ENCODE results near the gene GORASP2.
A peak's percentile ranks its signal among the peaks of the same experiment; 100 is the strongest.

GORASP2 gene

DNA sequence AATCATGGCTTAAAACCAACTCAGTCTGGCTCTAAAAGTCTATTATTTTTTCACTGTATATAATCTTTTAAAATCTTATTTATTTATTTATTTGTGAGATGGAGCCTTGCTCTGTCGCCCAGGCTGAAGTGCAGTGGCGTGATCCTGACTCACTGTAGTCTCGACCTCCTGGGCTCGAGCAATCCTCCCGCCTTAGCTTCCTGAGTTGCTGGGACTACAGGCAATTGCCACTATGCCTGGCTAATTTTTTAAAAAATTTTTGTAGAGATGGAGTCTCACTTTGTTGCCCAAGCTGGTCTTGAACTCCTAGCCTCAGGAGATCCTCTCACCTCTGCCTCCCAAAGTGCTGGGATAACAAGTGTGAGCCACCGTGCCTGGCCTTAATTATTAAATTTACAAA is 14.5 kb downstream of the GORASP2 start:
- DNase-seq (ENCODE audit: insufficient read length) (no peak), FAIRE-seq (no peak)
- TF ChIP-seq TAF1 (IDR thresholded peaks at IDR 0.05; ENCODE audit: borderline replicate concordance, low read depth, low read length) (no peak), POLR2AphosphoS5 (IDR thresholded peaks at IDR 0.05; ENCODE audit: low read depth, low read length) (no peak), POLR2A (IDR thresholded peaks at IDR 0.05; ENCODE audit: low read depth, low read length) (no peak)

- no peak for FAIRE-seq
- DNase-seq (ENCODE audit: insufficient read length): no peak
- TF ChIP-seq POLR2A (IDR thresholded peaks at IDR 0.05; ENCODE audit: low read depth, low read length): no peak
- no peak for TF ChIP-seq TAF1 (IDR thresholded peaks at IDR 0.05; ENCODE audit: borderline replicate concordance, low read depth, low read length)
- no peak for TF ChIP-seq POLR2AphosphoS5 (IDR thresholded peaks at IDR 0.05; ENCODE audit: low read depth, low read length)
Observed at GRCh38 chr2:170944545-170944944, 15.5 kb downstream of the GORASP2 start.

DNA sequence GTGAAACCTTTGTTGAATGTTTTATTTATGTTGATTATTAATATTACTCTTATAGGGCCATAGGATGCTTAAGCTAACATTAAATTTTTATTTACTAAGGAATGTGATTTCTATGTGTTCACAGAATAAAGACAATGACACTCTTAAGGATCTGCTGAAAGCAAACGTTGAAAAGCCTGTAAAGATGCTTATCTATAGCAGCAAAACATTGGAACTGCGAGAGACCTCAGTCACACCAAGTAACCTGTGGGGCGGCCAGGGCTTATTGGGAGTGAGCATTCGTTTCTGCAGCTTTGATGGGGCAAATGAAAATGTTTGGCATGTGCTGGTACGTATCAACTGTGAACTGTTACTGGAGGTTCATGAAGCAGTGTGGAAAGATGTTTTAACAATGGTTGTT is 20.4 kb downstream of the GORASP2 start:
- FAIRE-seq (no peak), DNase-seq (ENCODE audit: insufficient read length) (no peak)
- TF ChIP-seq TAF1 (IDR thresholded peaks at IDR 0.05; ENCODE audit: borderline replicate concordance, low read depth, low read length): no peak
- no peak for TF ChIP-seq POLR2AphosphoS5 (IDR thresholded peaks at IDR 0.05; ENCODE audit: low read depth, low read length)
- no peak for TF ChIP-seq POLR2A (IDR thresholded peaks at IDR 0.05; ENCODE audit: low read depth, low read length)

DNA sequence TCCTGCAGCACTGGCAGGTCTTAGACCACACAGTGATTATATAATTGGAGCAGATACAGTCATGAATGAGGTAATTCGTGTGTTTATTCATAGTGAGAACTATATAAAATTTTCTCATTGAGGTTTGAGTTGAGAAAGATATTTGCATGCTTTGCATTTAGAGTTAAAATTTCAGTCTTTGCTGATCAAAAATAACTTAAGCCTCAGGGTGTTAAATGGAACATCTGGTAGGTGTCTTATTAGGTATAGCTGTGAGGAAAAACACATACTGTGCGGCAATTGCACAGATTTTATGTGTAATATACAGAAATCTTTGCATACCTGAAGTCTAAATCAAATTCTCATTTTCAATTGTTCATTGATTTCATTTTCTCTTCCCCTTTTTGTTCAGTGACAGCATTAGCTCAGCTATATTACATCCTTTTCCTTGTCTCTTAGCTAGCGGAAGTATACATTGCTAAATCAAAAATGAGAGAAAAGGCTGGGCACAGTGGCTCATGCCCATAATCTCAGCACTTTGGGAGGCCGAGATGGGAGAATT is 21.2 kb downstream of the GORASP2 start:
- DNase-seq (ENCODE audit: insufficient read length): no peak
- TF ChIP-seq POLR2AphosphoS5 (IDR thresholded peaks at IDR 0.05; ENCODE audit: low read depth, low read length) (no peak), TAF1 (IDR thresholded peaks at IDR 0.05; ENCODE audit: borderline replicate concordance, low read depth, low read length) (no peak), POLR2A (IDR thresholded peaks at IDR 0.05; ENCODE audit: low read depth, low read length) (no peak)
- no peak for FAIRE-seq

DNA sequence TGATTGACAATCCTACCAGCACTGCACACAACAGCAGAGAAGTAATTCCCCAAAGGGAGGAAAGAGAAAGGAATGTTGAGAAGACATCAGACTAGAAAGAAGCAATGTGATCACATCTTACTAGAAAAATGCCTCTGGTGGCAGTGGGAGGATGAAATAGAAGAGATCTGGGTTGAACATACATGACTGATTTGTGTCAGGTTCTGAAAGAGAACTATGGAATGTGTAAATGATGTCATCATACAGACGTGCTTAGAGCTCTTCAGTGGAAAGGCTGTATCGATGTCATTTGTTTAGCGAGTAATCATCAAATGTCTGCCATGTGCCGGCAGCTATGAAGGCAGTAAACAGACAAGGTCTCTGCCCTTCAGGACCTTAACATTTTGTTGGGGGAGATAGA is 24.9 kb downstream of the GORASP2 start:
- DNase-seq (ENCODE audit: insufficient read length): no peak
- FAIRE-seq: no peak

GRCh38 chr2:170963386-170963785 is 34.3 kb downstream of the GORASP2 start:
- FAIRE-seq (no peak), DNase-seq (ENCODE audit: insufficient read length) (no peak)
- TF ChIP-seq POLR2AphosphoS5 (IDR thresholded peaks at IDR 0.05; ENCODE audit: low read depth, low read length) (no peak), POLR2A (IDR thresholded peaks at IDR 0.05; ENCODE audit: low read depth, low read length) (no peak), TAF1 (IDR thresholded peaks at IDR 0.05; ENCODE audit: borderline replicate concordance, low read depth, low read length) (no peak)

More for the DNA sequence above, 24.9 kb downstream of the GORASP2 start:
- TF ChIP-seq POLR2AphosphoS5 (IDR thresholded peaks at IDR 0.05; ENCODE audit: low read depth, low read length) (no peak), TAF1 (IDR thresholded peaks at IDR 0.05; ENCODE audit: borderline replicate concordance, low read depth, low read length) (no peak), POLR2A (IDR thresholded peaks at IDR 0.05; ENCODE audit: low read depth, low read length) (no peak)

DNA sequence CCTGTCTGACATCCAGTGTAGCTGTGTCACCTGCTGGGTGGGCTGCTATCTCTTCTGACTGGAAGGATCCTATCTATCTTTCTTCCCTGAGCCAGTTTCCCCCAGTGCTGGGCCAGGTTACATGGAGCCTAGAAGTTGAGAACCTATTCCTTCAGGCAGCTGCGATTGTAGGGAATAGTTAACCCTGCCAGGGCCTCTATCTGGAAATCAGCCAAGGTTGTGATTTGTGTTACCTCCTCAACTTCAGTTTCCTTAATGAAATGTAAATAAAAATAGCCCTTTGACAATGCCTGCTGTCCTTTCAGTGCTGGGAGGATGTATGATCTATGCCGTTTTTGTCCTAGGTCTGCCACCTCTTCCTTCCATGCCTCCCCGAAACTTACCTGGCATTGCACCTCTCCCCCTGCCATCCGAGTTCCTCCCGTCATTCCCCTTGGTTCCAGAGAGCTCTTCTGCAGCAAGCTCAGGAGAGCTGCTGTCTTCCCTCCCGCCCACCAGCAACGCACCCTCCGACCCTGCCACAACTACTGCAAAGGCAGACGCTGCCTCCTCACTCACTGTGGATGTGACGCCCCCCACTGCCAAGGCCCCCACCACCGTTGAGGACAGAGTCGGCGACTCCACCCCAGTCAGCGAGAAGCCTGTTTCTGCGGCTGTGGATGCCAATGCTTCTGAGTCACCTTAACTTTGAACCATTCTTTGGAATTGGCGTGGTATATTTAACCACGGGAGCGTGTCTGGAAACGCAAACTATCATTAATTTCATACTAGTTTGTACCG is 36.6 kb downstream of the GORASP2 start:
- no peak for TF ChIP-seq TAF1 (IDR thresholded peaks at IDR 0.05; ENCODE audit: borderline replicate concordance, low read depth, low read length)
- no peak for TF ChIP-seq POLR2AphosphoS5 (IDR thresholded peaks at IDR 0.05; ENCODE audit: low read depth, low read length)
- TF ChIP-seq POLR2A (IDR thresholded peaks at IDR 0.05; ENCODE audit: low read depth, low read length): no peak
- FAIRE-seq (no peak), DNase-seq (ENCODE audit: insufficient read length) (no peak)

DNA sequence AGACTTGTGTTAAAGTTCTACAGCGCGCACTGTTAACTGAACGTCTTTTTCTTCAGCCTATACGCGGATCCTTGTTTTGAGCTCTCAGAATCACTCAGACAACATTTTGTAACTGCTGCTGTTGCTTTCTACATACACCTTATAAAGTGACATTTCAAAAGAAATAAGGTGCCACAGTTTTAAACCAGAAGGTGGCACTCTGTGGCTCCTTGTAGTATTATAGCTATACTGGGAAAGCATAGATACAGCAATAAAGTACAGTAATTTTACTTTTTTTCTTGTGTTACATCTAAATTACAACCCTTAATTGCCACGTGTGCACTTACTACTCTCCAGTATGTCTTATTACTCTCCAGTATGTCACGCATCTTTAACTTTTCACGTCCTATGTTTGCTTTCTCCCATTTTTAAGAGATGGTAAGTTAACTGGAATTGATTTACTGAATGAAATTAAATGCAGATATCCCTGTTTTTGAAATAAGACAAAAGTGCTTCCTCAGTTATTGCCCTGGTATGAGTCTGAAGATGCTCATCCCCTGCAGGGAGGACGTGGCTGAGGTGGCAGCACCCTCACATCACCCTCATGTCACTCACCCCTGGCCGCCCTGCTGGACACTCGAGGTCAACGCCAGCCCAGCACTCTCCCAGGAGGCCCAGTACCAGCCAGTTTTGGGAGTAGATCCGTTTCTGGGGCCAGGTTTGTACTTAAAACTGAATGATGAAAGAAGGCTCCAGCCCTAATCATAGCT is 37.8 kb downstream of the GORASP2 start:
- no peak for DNase-seq (ENCODE audit: insufficient read length)
- no peak for FAIRE-seq
- no peak for TF ChIP-seq POLR2AphosphoS5 (IDR thresholded peaks at IDR 0.05; ENCODE audit: low read depth, low read length)
- TF ChIP-seq TAF1 (IDR thresholded peaks at IDR 0.05; ENCODE audit: borderline replicate concordance, low read depth, low read length): no peak
- no peak for TF ChIP-seq POLR2A (IDR thresholded peaks at IDR 0.05; ENCODE audit: low read depth, low read length)

- TF ChIP-seq TAF1 (IDR thresholded peaks at IDR 0.05; ENCODE audit: borderline replicate concordance, low read depth, low read length): no peak
- no peak for TF ChIP-seq POLR2AphosphoS5 (IDR thresholded peaks at IDR 0.05; ENCODE audit: low read depth, low read length)
- no peak for TF ChIP-seq POLR2A (IDR thresholded peaks at IDR 0.05; ENCODE audit: low read depth, low read length)
- FAIRE-seq (no peak), DNase-seq (ENCODE audit: insufficient read length) (no peak)
Observed at GRCh38 chr2:170967553-170967952, 38.5 kb downstream of the GORASP2 start.

- TF ChIP-seq TAF1 (IDR thresholded peaks at IDR 0.05; ENCODE audit: borderline replicate concordance, low read depth, low read length) (no peak), POLR2AphosphoS5 (IDR thresholded peaks at IDR 0.05; ENCODE audit: low read depth, low read length) (peak; percentile 69)
- no peak for FAIRE-seq
- DNase-seq (ENCODE audit: insufficient read length): no peak
Observed at GRCh38 chr2:170968205-170969003, 39.4 kb downstream of the GORASP2 start.

DNA sequence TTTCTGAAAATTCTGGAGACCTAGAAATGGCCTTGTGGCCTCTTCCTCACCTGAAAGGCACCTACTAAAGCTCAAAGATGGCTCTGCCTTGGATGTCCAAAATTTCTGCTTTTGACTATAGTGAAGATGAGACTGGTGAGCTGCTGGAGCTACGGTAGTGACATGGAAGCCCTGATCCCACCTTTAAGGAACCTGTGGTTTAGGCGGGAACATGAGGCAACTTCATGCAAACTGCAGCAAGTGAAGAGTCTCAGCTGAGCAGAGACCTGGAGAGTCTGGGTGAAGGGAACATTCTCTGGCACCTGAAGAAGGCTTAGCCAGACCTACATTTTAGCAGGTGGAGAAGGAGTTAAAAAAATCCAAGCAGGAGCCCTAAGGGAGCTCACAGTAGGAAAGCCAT is 40.0 kb downstream of the GORASP2 start:
- no peak for DNase-seq (ENCODE audit: insufficient read length)
- FAIRE-seq: no peak
- TF ChIP-seq POLR2AphosphoS5 (IDR thresholded peaks at IDR 0.05; ENCODE audit: low read depth, low read length) (no peak), POLR2A (IDR thresholded peaks at IDR 0.05; ENCODE audit: low read depth, low read length) (no peak), TAF1 (IDR thresholded peaks at IDR 0.05; ENCODE audit: borderline replicate concordance, low read depth, low read length) (no peak)

Data from GM12892 (cell line).